CD8-positive, alpha-beta memory T cell (primary cell): ENCODE data around the gene USP6. TPM values are rescaled to one million over a fixed set of nuclear protein-coding genes. Genes with fewer than 3 reads are reported as not detected.
A peak's percentile ranks its signal among the peaks of the same experiment; 100 is the strongest.

ENCODE experiments used
- CTCF ChIA-PET: fragments of 350-600 bp; sonication (Branson Sonifier 250); formaldehyde crosslinking; loops from one replicate; lab custom pipeline; 2021; ENCODE audit warnings: antibody characterized with exemption; lab: Charles Lee
- POLR2A ChIA-PET: fragments of 350-600 bp; sonication (Branson Sonifier 250); formaldehyde crosslinking; loops from one replicate; lab custom pipeline; 2021; ENCODE audit warnings: antibody characterized with exemption; lab: Charles Lee
- DNase-seq, 5 donors: peaks; one replicate each; pipeline versions ENCODE4 v3.0.0 to v3.0.0-alpha.2; 2020 to 2022; ENCODE audit warnings: mixed read lengths in 1 of 5
- H3K27ac ChIP-seq: one replicate; pipeline ENCODE4 v1.7.0; 2013; ENCODE audit warnings: low read depth, mild to moderate bottlenecking, low read length, moderate library complexity
- H3K27me3 ChIP-seq: 2 replicates; pipeline ENCODE4 v1.7.0; 2013; ENCODE audit warnings: low read length, mild to moderate bottlenecking; ENCODE audit not compliant: insufficient read depth, poor library complexity, severe bottlenecking
- H3K36me3 ChIP-seq: 2 replicates; pipeline ENCODE4 v1.7.0; 2013; ENCODE audit warnings: mild to moderate bottlenecking, low read length, moderate library complexity; ENCODE audit not compliant: insufficient read depth
- H3K4me1 ChIP-seq: 2 replicates; pipeline ENCODE4 v1.7.0; 2013; ENCODE audit warnings: mild to moderate bottlenecking, low read length, moderate library complexity; ENCODE audit not compliant: insufficient read depth
- H3K4me3 ChIP-seq: 2 replicates; pipeline ENCODE4 v1.7.0; 2013; ENCODE audit warnings: mild to moderate bottlenecking, low read length
- H3K9me3 ChIP-seq: 2 replicates; pipeline ENCODE4 v1.7.0; 2013; ENCODE audit warnings: mild to moderate bottlenecking, low read length
- H3K27ac Mint-ChIP-seq, 8 donors: one replicate each; pipeline ENCODE4 v1.8.0; 2020 to 2021; ENCODE audit warnings: mixed read lengths in 8 of 8, mild to moderate bottlenecking in 6 of 8, inconsistent platforms in 3 of 8, moderate library complexity in 3 of 8
- H3K27me3 Mint-ChIP-seq, 2 donors: one replicate each; pipeline ENCODE4 v1.8.0; 2020 to 2021; ENCODE audit warnings: mixed read lengths in 2 of 2, mild to moderate bottlenecking in 1 of 2, moderate library complexity in 1 of 2
- H3K36me3 Mint-ChIP-seq, 3 donors: one replicate each; pipeline ENCODE4 v1.8.0; 2020 to 2021; ENCODE audit warnings: mixed read lengths in 3 of 3, inconsistent platforms in 1 of 3, mild to moderate bottlenecking in 1 of 3
- H3K4me1 Mint-ChIP-seq, 3 donors: one replicate each; pipeline ENCODE4 v1.8.0; 2020 to 2021; ENCODE audit warnings: mixed read lengths in 3 of 3, inconsistent platforms in 1 of 3, mild to moderate bottlenecking in 1 of 3
- H3K4me3 Mint-ChIP-seq, 7 donors: one replicate each; pipeline ENCODE4 v1.8.0; 2020 to 2021; ENCODE audit warnings: mixed read lengths in 7 of 7, mild to moderate bottlenecking in 6 of 7, moderate library complexity in 4 of 7, inconsistent platforms in 2 of 7
- H3K9me3 Mint-ChIP-seq, 5 donors: one replicate each; pipeline ENCODE4 v1.8.0; 2020 to 2022; ENCODE audit warnings: mixed read lengths in 5 of 5, mild to moderate bottlenecking in 3 of 5, moderate library complexity in 2 of 5, inconsistent platforms in 1 of 5
- polyA plus RNA-seq: library from polyadenylated mRNA; unstranded; fragments of 300-500 nt; fragmentation: Illumina TruSeq; gene quantifications from one replicate; pipeline ENCODE4 v1.2.3, GENCODE V29; 2021
- total RNA-seq, 2 experiments: library from RNA; stranded (reverse); gene quantifications; one replicate each; pipeline ENCODE4 v1.2.3, GENCODE V29; 2021

The USP6 gene
- total and polyA plus RNA-seq, 3 experiments from 2014 or later, result 0.05 to 0.09 TPM; not detected in 1

DNA sequence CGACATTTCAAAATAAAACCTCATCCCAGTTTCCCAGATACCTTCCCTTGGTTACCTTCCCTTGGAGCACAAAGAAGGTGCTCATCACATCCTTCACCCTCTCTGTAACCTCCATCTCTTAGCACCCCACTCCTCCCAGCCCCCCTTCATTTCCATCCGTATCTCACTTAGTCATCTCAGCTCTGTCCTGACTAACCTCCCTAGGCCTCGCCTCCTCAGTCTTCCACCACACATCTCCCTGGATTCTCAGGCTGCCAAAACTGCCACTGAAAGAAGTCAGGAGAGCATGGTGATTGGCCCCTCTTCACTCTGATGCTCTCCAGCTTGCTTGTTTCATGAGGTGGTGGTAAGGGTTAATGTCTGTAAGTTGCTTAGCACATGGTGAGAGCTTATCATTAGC, 35.2 kb upstream of the USP6 start:
- H3K36me3 ChIP-seq, result no peaks in the 10 kb centered on the region
- no peaks in the 10 kb centered on the region for H3K27me3 ChIP-seq
- Mint-ChIP-seq H3K27me3 (no peaks in the 10 kb centered on the region), H3K4me1 (peaks cover 29 to 46% (median 38%) of the 10 kb centered on the region in 3 donors), H3K36me3 (peaks cover 17 to 33% (median 23%) of the 10 kb centered on the region in 3 donors), H3K4me3 (peak overlapping the region in 4 of 7 donors; percentile 19 to 71 (median 50)), H3K9me3 (peaks cover 5 to 15% (median 12%) of the 10 kb centered on the region in 5 donors), H3K27ac (peak overlapping the region in 3 of 8 donors; percentile 49 to 78 (median 52))
- H3K4me1 ChIP-seq, result peaks cover 9% of the 10 kb centered on the region
- H3K4me3 ChIP-seq, result no peak overlapping the region
- DNase-seq, result no peak
- ChIA-PET CTCF (no interaction called here), POLR2A (interaction anchor here (0.7 kb wide), 1 partner anchor 14 kb away, joined by 6 read pairs; no protein-coding TSS in a partner anchor)
- peaks cover 1% of the 10 kb centered on the region for H3K9me3 ChIP-seq
- H3K27ac ChIP-seq, result no peak overlapping the region

DNA sequence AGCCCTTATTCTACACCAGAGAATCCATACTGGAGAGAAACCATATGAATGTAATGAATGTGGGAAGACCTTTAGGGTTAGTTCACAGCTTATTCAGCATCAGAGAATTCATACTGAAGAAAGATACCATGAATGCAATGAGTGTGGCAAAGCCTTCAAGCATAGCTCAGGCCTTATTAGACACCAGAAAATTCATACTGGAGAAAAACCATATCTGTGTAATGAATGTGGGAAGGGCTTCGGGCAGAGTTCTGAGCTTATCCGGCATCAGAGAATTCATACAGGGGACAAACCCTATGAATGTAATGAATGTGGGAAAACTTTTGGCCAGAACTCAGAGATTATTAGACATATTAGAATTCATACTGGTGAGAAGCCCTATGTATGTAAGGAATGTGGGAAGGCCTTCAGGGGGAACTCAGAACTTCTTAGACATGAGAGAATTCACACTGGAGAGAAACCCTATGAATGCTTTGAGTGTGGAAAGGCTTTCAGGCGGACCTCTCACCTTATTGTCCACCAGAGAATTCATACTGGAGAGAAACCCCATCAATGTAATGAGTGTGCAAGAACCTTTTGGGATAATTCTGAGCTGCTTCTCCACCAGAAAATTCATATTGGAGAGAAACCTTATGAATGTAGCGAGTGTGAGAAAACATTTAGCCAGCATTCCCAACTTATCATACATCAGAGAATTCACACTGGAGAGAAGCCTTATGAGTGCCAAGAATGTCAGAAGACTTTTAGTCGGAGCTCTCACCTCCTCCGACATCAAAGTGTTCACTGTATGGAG, 23.4 kb upstream of the USP6 start:
- CTCF ChIA-PET, result no interaction called here
- H3K4me1 ChIP-seq, result no peaks in the 10 kb centered on the region
- Mint-ChIP-seq H3K36me3 (peaks cover 40 to 75% (median 64%) of the 10 kb centered on the region in 3 donors), H3K9me3 (peaks cover 53 to 97% (median 90%) of the 10 kb centered on the region in 5 donors), H3K27ac (no peak overlapping the region), H3K27me3 (peaks cover 5 to 9% of the 10 kb centered on the region in 2 donors), H3K4me3 (no peak overlapping the region), H3K4me1 (peaks cover 0 to 7% (median under 1%) of the 10 kb centered on the region in 3 donors)
- DNase-seq, result no peak
- H3K4me3 ChIP-seq, result no peak overlapping the region
- peaks cover 8% of the 10 kb centered on the region for H3K27me3 ChIP-seq
- H3K27ac ChIP-seq, result no peak overlapping the region
- peaks cover 81% of the 10 kb centered on the region for H3K9me3 ChIP-seq
- POLR2A ChIA-PET, result no interaction called here
- peaks cover 36% of the 10 kb centered on the region for H3K36me3 ChIP-seq

DNA sequence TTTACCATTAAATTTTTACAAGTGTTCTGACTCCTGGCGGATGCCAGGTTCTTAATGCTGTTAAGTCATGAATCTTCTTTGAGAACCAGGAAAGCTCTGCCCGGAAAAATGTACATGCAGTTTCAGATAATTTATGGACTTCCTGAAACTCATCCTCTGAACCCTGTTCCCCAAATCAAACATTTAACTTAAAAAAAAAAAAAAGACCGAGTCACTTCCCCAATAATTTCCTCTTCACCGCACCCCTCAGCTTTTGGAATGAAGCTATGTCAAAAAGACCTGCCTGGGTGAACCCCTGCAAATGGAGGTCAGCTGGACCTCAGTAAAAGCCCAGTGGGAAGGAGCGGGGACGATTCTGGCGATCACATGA, 19.1 kb upstream of the USP6 start:
- peak overlapping the region; percentile 60 for H3K4me3 ChIP-seq
- CTCF ChIA-PET, result no interaction called here
- H3K4me1 Mint-ChIP-seq, result peaks cover 0 to 7% (median 0%) of the 10 kb centered on the region in 3 donors
- no peaks in the 10 kb centered on the region for H3K4me1 ChIP-seq
- H3K27me3 Mint-ChIP-seq, result peaks cover 5 to 11% of the 10 kb centered on the region in 2 donors
- H3K9me3 Mint-ChIP-seq, result peaks cover 31 to 68% (median 55%) of the 10 kb centered on the region in 5 donors
- peaks cover 44% of the 10 kb centered on the region for H3K9me3 ChIP-seq
- DNase-seq, result no peak
- H3K36me3 ChIP-seq, result peaks cover 15% of the 10 kb centered on the region
- peaks cover 9 to 37% (median 23%) of the 10 kb centered on the region in 3 donors for H3K36me3 Mint-ChIP-seq
- H3K27ac Mint-ChIP-seq, result no peak overlapping the region
- H3K27me3 ChIP-seq, result peaks cover 8% of the 10 kb centered on the region
- POLR2A ChIA-PET, result interaction anchor here (1.2 kb wide), 1 partner anchor 9 kb away, joined by 5 read pairs; no protein-coding TSS in a partner anchor
- H3K4me3 Mint-ChIP-seq, result peak overlapping the region in 6 of 7 donors; percentile 47 to 76 (median 74)
- no peak overlapping the region for H3K27ac ChIP-seq

DNA sequence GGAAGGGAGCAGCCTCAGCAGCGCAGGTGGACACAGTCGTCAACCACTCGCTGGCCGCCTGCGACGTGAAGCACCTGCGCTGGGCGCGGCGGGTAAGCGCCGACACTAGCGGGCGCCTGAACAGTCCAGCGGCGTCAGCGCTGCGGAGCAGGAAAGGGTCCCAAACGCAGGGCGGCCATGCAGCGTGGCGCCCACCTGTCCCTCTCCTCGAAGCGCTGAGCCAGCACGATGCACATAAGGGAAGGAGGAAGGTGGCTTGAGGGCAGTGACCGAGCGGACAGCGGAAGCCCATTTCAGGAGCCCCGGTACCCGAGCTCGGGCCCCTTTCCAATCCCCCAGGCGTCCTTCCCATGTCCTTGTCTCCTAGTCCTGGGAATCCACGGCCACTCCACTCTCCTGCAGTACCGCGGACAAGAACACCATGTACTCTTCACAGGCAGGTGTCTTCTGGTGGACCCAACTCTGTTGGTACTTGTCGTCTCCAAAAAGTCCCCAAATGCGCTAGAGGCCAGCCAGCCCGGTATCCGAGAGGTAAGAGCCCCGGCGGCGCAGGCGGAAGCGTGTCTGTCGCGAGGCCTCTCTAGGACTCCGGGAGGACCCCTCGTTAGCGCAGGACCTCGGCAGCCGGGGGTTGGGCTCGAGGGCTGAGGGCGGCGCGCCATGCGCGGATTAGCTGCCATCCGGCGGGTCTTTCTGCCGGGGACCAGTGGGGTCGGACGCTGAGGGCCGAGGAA, 18.6 kb upstream of the USP6 start:
- POLR2A ChIA-PET, result interaction anchor here (1.2 kb wide), 1 partner anchor 10 kb away, joined by 5 read pairs; no protein-coding TSS in a partner anchor
- H3K9me3 Mint-ChIP-seq, result peaks cover 31 to 63% (median 49%) of the 10 kb centered on the region in 5 donors
- H3K27ac Mint-ChIP-seq, result peak overlapping the region in 3 of 8 donors; percentile 63 to 80 (median 72)
- CTCF ChIA-PET, result no interaction called here
- Histone ChIP-seq H3K27ac (no peak overlapping the region), H3K9me3 (peaks cover 39% of the 10 kb centered on the region), H3K36me3 (peaks cover 9% of the 10 kb centered on the region), H3K4me1 (no peaks in the 10 kb centered on the region), H3K4me3 (peak overlapping the region; percentile 60), H3K27me3 (peaks cover 8% of the 10 kb centered on the region)
- peak overlapping the region; percentile 63 to 82 (median 75) for H3K4me3 Mint-ChIP-seq
- peaks cover 5 to 11% of the 10 kb centered on the region in 2 donors for H3K27me3 Mint-ChIP-seq
- H3K36me3 Mint-ChIP-seq, result peaks cover 6 to 33% (median 18%) of the 10 kb centered on the region in 3 donors
- DNase-seq, result peak in 3 of 5 donors; percentile 27 to 58 (median 48)
- H3K4me1 Mint-ChIP-seq, result peaks cover 0 to 7% (median 0%) of the 10 kb centered on the region in 3 donors

DNA sequence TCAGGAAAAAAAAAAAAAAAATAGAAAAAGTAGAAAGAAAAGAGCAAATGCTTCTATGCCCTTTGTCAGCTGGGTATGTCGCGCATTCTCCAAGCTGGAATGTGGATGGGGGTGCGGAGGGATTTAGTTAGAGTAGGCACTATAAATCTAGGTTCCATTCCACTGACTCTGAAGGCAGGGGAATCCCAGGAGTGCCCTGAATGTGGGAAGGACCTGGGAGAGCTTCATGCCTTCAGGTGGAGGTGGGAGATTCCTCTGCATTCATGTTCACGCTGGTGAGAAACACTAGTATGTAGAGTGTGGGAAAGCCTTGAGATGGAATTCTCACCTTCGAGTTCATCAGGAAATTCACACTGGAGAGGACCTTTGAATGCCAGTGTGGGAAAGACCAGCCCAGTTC, 16.6 kb upstream of the USP6 start:
- peaks cover 18 to 43% (median 30%) of the 10 kb centered on the region in 5 donors for H3K9me3 Mint-ChIP-seq
- peaks cover 2 to 17% (median 6%) of the 10 kb centered on the region in 3 donors for H3K36me3 Mint-ChIP-seq
- Histone ChIP-seq H3K27ac (no peak overlapping the region), H3K9me3 (peaks cover 19% of the 10 kb centered on the region), H3K36me3 (no peaks in the 10 kb centered on the region), H3K4me3 (no peak overlapping the region), H3K27me3 (peaks cover 8% of the 10 kb centered on the region), H3K4me1 (no peaks in the 10 kb centered on the region)
- no peak overlapping the region for H3K27ac Mint-ChIP-seq
- ChIA-PET CTCF (no interaction called here), POLR2A (no interaction called here)
- peaks cover 5 to 11% of the 10 kb centered on the region in 2 donors for H3K27me3 Mint-ChIP-seq
- peak overlapping the region in 1 of 7 donors; percentile 13 for H3K4me3 Mint-ChIP-seq
- H3K4me1 Mint-ChIP-seq, result peaks cover 0 to 7% (median 0%) of the 10 kb centered on the region in 3 donors
- no peak for DNase-seq

DNA sequence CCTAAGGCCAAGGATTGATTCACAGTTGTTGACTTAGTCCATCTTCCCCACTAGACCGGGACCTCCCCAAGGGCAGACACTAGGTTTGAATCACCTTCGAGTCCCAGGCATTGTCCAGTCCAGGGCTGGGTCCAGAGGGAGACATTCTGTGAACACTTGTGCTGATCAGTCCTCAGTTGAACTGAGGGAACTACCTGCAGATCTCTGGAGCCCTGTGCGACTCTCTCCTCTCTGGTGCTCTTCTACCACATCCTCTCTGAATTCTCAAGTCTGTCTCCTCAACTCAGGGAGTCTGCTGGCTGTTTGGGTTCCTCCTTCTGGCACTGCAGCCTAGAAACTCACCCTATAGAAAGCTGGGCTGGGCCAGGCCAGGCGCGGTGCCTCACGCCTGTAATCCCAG, 15.0 kb upstream of the USP6 start:
- POLR2A ChIA-PET, result no interaction called here
- H3K9me3 ChIP-seq, result peaks cover 8% of the 10 kb centered on the region

DNA sequence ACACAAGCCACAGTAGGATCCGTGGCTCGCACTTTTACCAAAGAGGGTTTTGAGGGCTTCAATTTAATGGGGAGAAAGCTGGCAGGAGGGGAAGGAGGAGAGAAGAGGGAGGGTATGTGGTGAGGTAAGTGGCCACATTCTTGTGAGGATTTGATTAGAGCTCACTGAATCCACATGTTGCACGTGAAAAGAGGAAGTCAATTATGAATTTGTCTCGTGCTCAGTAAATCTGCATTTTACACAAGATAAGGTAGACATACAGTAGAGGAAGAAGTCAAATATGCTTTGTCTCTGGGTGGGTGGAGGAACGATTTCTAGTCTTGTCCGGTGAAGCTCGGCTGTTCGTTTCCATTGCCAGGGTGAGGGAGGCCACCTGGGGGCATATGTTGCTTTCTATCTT, 5.0 kb upstream of the USP6 start:
- POLR2A ChIA-PET, result interaction anchor here (1.0 to 1.2 kb wide), 2 partner anchors 32 to 211 kb away, joined by 4 read pairs; partner anchors contain the start of gene ZFP3
- DNase-seq, result no peak
- peaks cover 5 to 9% of the 10 kb centered on the region in 2 donors for H3K27me3 Mint-ChIP-seq

More for the DNA sequence above, 15.0 kb upstream of the USP6 start:
- H3K4me3 Mint-ChIP-seq, result peak overlapping the region in 1 of 7 donors; percentile 40
- peaks cover 2 to 13% (median 9%) of the 10 kb centered on the region in 3 donors for H3K36me3 Mint-ChIP-seq
- no peak for DNase-seq
- no peak overlapping the region for H3K27ac Mint-ChIP-seq
- H3K9me3 Mint-ChIP-seq, result peaks cover 10 to 27% (median 16%) of the 10 kb centered on the region in 5 donors
- Histone ChIP-seq H3K4me3 (no peak overlapping the region), H3K4me1 (no peaks in the 10 kb centered on the region), H3K36me3 (peaks cover 2% of the 10 kb centered on the region), H3K27ac (no peak overlapping the region), H3K27me3 (peaks cover 8% of the 10 kb centered on the region)
- CTCF ChIA-PET, result no interaction called here
- H3K4me1 Mint-ChIP-seq, result peaks cover 0 to 7% (median 0%) of the 10 kb centered on the region in 3 donors
- H3K27me3 Mint-ChIP-seq, result peaks cover 5 to 10% of the 10 kb centered on the region in 2 donors

More for the DNA sequence above, 5.0 kb upstream of the USP6 start:
- Mint-ChIP-seq H3K4me1 (peaks cover 20 to 32% (median 28%) of the 10 kb centered on the region in 3 donors), H3K9me3 (peaks cover 0 to 1% (median 0%) of the 10 kb centered on the region in 5 donors), H3K27ac (peak overlapping the region; percentile 20 to 90 (median 54)), H3K4me3 (peak overlapping the region; percentile 76 to 96 (median 86)), H3K36me3 (peaks cover 17 to 52% (median 22%) of the 10 kb centered on the region in 3 donors)
- CTCF ChIA-PET, result no interaction called here
- H3K9me3 ChIP-seq, result no peaks in the 10 kb centered on the region
- no peak overlapping the region for H3K27ac ChIP-seq
- peaks cover 24% of the 10 kb centered on the region for H3K36me3 ChIP-seq
- peaks cover 5% of the 10 kb centered on the region for H3K27me3 ChIP-seq
- peaks cover 12% of the 10 kb centered on the region for H3K4me1 ChIP-seq
- peak overlapping the region; percentile 81 for H3K4me3 ChIP-seq
